KG1 (cell line): Measurements from ENCODE around the gene VAC14.
A peak's percentile ranks its signal among the peaks of the same experiment; 100 is the strongest.

Source experiments
- DNase-seq: peaks from one replicate; lab custom pipeline; 2025; lab: John Stamatoyannopoulos, UW

VAC14 gene

DNA sequence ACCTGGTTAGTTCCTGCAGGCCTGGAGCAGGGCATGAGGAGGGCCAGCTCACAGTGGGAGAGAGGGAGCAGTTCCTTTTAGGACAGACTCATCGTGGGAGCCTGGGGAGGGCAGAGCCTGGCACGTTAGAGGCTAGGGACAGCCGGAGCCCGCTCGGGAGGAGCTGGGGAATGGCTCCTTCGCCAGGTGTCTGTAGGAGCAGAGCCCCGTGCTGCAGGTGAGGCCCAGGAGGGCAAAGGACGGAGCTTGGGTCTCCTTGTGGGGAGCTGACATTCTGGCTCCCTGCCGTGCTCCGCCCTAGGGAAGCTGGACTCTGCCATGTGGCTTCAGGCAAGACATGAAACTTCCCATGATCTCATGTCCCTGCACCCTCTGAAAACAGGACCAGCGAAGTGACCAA lies 96.4 kb downstream of the VAC14 start:
- DNase-seq, result no peak

DNA sequence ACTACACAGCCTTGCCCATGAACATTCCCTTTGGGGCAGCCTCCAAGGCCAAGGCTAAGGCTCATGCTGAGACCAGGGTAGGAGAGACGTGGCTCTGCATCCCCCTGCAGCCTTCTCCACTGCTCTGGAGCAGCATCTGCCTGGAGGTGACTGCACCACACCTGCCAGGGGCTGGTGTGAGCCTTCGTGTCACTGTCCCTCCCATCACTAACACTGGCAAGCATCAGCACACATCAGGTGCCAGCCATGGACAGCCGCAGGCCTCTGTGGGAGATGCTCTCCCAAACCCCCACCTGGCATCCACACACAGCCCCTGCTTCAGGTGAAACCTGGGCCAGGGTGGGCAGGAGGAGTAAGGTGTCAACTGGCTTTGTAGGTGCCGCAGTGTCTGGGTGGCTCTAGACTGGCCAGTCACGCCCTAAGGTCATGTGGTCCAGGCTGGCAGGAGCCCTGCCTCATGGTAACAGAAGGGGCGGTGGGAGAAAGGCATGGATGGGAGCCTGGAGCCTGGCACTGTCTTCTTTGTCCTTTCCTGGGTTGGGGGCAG lies 97.0 kb downstream of the VAC14 start:
- no peak for DNase-seq

DNA sequence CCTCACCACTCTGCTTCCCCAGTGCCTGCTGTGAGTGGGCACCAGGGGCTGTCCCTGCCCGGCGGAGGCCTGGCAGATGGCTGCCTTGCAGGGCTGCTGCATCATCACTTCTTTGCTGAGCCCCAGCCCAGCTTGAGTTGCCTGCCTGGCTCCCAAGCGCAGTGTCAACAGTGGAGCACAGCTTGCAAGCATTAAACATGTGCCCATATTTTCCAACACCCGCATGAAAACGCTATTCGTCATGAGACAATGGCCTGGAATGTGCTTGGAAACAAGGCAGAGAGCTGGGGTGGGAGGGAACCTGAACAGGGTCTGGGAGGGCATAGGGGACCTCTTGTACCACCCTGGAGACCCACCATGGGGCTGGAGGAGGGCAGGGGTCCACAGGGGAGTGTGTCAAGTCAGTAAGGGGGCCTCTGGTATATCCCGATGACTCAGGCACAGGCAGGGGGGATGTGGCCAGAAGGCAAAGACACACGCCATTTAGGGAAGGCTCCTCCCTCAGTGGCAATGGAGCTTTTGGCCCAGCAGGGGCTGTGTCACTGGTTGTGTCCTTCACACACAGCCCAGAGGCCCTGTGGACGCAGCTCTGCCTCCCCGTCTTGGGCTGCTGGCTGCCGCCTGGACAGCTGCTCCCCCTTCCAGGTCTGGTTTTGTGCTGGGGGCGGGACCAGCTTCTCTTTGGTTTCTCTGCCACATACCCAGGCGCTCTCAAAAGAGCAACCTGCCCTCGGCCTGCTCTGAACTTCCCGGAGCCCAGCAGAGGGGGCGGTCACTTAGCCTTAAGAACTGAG lies 97.7 kb downstream of the VAC14 start:
- DNase-seq, result no peak

DNA sequence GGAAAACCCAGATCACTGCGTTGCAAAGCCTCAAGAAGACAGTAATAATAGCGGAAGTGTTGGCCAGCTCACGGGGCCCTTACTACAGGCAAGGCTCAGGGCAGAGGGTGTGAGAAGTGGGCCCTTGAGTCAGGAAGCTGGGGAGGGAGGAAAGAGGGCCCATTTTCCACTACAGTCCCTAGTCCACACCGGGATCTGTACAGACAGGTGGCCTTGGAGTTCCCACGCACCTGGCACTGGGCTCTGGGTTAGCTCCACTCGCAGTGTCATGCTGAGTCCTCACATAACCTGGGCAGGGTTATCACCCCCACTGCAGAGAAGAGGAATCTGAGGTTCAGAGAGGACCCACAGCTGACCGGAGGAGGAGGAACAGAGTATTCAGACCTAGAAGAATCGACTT lies 98.3 kb downstream of the VAC14 start:
- no peak for DNase-seq

DNA sequence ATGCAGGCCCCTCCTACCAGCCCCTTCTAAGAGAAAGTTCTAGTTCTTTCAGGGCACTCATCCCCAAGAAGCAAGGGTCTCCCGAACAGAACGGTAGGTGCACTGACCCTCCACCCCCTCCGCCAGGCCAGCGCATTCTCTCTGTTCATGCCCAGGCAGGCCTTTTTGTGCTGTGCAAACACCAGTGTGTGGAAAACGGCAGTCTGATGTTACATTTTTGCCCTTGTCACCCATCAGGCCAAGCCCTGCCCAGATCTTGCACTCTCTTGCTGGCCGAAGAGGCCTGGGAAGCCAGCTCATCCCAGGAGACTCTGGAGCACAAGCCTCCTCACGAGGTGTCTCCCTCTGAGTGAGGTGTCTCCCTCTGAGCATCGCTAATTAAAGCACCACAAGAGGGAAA lies 99.0 kb downstream of the VAC14 start:
- no peak for DNase-seq

DNA sequence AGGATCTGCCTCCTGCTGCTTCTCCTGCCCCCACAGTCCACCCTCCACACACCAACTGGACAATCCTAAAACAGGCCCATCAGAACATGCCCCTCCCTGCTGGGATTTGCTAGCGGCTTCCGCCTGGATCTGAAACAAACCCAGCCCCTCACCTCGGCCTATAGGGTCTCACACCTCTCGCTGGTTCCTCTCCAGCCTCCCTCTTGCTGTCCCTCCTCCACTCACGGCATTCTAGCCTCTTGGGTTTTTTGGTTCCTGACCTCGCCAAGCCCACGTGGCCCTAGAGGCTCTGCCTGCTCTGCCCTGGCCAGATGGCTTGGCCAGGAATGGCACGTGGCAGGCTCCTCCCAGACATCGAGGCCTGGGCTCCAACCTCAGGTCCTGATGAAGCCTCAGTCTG lies 99.4 kb downstream of the VAC14 start:
- no peak for DNase-seq

DNA sequence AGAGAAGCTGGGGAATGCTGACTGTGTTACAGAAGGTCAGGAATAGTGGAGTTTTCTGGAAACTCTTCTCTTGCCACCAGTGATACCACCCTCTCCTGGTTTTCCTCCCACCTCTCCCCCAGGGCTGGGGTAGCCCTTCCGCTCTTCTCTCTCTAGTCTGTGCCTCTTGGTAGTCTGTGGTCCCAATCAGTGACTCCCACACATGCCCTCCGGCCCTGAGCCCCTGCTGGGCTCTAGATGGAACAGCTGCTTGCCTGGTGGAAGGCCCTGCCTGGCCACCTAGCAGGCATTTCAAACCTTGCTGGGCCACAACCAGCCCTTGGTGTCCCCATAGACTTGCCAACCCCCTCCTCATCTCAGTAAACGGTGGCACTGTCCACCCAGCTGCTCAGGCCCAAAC lies 99.9 kb downstream of the VAC14 start:
- DNase-seq, result no peak

DNA sequence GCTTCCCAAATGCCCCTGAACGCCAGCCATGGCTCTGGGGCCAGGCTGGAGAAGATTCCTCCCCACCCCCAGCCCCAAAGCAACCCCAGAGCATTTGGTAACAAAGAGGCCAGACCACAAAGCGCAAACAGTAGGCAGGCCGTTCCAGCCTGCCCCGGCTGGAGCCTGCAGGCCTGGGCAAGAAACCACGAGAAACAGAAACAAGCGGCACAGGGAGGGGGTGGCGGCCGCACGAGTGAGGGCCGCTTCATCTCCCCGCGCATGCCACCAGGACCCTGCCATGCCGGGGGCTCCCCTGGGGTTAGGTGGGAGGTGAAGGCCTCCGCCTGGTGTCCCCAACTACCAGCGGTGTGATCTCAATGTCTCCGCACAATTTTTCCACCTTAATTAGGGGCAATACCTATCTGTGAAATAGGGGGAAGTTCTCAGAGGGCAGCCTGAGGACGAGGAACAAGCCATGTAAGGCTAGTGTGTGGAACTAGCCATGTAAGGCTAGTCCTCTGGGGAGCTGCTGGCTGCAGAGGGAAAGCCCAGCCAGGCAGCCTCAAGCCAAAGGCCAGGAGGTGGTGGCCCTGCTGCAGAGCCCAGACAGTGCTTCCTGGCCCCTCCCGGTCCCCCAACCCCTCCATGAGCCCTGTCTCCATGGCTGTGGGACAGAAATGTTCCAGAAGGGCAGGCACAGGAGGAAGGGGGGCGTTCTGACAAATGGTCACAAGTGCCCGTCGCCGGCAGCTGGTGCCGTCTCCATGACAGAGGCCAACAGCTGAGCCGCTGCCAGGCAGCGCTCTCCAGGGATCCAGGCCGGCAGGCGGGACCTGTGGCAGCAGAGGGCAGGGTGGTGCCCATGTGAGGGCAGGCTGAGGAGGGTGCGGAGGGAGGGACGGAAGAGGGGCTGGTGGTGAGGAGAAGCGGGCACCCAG lies 100.6 kb downstream of the VAC14 start:
- no peak for DNase-seq

DNA sequence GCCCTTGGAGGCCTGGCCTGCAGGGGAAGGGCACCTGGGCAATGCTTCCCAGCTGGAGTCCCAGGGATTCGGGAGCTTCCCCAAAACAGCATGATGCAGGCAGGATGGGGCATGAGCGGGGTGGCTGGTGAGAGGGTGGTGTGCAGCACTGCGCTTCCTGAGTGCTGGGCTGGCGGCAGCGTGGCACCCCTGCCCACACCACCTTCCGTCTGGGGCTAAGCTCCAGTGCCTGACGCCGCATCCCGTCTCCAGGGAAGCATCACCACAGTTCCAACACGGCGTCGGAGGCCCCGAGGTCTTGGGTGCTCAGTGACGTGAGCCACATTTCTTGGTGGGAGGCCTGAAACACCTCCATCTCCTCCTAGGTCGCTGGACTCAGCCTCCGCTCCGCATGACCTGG lies 101.3 kb downstream of the VAC14 start:
- DNase-seq, result no peak

DNA sequence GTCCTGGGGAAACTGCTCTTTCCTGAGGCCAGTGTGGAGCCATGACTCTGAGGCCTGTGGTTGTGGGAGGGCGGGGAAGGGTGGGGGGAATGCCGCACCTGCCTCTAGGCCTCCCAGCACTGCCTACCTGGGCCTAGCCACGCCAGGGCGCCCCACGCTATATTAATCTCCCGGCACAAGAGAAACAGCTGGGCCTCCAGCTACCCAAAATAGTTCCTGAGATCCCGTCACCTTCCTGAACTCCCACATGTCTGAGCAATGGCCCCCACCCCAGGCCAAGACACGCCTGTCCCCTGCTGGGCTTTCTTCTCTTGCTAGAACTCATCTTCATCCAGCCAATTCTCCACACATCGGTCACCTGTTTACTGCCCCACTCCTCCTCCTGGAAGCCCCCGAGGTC lies 102.1 kb downstream of the VAC14 start:
- no peak for DNase-seq

DNA sequence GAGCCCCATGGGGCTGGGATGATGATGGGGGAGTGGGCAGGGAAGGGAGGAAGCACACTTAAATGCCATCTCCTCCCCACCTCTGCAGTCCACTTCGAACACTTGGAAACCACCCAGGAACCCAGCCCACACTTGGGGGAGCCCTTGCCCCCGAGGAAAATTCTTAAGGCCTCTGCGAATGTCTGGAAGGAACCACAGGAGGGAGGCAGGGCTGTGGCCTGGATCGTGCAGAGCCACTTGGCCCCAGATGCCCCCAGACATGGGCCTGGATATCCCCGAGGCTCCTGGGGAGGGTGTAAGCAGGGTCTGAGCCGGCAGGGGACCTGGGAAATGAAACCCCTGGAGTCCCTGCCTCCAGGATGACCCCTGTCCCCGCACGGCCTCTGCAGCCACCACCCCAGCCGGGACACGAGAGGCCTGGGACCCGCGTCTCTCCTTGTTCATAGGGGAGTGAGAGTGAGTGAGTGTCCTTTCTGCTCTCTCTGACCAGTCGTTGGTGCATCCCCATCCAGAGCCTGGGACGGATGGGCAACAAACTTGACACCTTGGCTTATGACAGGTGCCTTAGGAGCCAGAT lies 103.3 kb downstream of the VAC14 start:
- DNase-seq, result no peak

DNA sequence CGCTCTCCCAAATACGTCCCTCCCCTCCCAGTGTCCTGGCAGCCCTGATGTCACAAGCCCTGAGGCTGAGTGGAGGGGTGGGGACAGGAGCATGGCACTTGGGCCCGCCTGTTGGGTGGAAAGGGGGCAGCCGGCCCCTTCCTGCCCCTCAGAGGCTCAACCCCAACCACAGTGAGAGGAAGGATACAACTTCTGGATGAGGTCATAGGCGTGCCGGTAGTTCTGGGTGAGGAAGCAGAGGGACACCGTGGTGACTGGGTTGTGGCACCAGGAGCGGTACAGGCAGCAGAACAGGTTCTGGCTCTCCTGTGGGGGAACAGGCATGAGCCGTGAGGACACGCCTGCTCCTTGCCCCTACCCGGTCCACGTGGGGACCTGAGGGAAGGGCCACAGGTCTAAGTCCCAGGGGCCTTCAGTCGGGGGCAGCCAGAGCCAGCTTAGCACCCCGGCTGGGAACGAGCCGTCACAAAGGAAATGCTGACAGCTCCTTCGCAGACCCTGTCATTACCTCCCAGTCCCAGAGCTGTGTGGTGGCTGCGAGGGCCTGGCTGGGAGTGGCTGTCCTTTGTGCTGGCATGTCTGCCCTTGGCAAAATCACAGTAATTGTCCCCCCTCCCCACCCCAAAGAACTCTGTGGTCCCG lies 103.9 kb downstream of the VAC14 start:
- DNase-seq, result peak; percentile 34

DNA sequence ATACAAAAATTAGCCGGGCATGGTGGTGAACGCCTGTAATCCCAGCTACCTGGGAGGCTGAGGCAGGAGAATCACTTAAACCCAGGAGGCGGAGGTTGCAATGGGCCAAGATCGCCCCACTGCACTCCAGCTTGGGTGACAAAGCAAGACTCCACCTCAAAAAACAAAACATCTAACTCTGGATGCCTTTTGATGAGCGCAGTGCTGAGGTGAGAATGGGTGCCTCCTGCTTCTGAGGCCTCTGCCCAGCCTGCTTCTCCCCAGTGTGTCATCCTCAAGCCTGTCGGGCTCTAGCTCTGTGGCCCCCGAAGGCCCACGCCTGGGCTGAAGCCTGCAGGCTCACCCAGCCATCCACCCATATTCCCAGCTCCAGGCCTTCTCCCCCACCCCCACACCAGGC lies 104.6 kb downstream of the VAC14 start:
- DNase-seq, result no peak

DNA sequence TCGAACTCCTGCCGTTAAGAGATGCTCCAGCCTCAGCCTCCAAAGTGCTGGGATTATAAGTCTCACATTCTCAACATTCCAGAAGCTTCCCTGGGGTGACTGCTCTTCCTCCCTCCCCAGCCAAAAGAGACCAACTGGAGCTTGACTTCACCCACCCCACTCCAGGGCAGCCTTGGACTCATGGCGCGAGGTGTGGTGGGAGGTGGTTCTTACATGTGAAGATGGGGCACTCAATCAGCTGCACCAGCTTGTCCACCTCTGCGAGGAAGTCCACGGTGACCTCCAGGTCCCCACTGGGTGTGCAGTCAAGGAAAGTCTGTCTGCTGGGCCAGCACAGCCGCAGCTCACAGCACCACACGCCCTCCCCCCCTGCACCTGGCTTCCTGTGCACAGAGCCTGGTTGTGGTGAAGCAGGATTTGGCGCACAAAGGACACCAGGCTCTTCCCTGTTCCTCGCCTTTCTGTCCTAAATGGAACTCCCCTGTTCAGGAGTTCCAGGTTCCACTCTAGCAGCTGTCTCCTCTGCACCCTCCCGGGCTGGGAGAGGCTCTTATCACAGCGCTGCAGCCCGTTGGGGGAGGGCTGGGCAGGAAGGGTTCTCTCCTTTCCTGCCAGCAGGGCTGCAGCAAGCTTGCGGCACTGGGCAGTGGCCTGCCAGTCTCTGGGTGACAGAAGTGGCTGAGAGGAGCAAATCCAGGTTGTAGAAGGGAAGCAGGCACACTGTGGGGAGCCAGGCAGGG lies 105.5 kb downstream of the VAC14 start:
- DNase-seq, result peak; percentile 36

DNA sequence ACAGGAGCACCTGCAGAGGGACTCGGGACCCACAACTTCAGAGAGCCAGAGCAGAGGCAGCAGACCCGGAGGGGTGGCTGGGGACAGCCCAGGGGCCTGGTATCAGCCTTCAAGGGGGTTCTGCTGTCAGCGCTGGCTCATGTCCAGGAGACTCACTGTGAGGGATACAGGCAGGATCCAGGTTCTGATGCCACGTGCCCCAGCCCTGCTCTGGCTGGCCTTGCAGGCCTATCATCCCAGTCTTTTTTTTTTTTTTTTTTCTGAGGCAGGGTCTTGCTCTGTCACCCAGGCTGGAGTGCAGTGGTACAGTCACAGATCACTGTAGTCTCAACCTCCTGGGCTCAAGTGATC lies 106.1 kb downstream of the VAC14 start:
- DNase-seq, result no peak

DNA sequence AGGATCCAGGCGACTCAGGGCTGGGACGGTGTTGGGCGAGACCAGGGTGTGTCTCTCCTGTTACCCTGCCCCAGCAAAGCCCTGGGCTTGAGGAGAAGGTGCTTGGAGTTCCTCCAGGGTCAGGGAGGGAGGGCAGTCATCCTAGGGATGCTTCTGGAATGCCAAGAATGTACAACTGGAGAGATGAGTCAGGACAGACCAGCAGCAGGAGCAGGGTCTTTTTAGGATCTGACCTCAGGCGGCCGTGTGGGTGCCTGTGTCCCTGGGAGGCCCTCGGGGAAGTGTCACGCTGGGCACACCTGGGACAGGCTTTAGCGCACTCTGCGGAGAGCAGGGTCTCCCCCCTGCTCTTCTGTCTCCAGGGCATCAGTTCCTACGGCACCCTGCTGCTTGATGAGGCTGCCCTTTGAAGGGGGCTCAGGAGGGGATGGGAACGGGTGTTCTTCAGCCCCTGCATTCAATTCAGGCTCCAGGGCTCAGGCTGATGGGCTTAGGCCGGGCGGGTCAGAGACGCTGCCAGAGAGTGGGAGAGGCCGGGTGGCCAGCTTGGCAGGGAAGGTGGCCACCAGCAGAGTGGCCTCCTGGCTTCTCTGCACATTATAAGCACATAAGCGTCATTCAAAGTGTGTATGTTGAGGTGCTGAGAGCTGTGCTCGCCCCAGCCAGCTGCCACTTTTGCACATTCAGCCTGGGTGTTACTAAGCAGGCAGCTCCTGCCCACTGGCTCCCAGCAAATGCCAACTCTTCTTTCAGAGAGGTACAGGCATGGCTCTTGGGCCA lies 106.7 kb downstream of the VAC14 start:
- no peak for DNase-seq

DNA sequence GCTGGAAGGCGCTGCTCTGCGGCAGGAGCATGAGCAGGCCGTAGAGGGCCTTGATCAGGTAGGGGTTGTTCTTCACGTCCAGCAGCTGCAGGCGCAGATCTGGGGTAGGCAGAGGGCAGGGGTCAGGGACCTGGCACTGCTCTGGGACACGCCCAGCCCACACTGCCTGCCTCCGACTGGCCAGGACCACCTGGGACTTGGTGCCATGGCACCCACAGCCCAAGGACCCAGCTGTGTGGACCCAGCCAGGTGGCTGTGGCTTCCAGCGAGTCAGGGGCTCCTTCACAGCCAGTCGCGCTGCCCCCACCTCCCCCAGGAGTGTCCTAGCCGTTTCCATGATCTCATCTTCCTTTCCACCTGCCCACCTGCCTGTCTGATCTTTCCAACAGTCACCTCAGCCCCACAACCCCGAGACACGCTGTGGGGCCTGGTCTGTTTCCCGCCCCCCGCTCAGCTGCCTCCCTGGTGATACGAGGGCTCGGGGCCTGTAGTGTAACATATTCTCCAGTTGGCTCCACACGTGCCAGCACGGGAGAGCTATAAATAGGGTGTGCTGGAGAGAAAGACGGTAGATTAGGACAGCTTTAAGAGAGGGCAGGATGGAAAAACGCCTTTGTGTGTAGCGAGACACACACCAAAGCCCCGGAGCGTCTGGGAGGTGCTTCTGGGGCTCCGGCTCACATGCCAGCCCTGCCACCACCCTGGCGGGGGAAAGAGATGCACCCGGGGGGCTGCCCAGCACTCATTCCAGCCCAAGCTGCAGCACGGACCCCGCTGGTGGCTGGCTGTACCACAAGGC lies 107.9 kb downstream of the VAC14 start:
- DNase-seq, result no peak

DNA sequence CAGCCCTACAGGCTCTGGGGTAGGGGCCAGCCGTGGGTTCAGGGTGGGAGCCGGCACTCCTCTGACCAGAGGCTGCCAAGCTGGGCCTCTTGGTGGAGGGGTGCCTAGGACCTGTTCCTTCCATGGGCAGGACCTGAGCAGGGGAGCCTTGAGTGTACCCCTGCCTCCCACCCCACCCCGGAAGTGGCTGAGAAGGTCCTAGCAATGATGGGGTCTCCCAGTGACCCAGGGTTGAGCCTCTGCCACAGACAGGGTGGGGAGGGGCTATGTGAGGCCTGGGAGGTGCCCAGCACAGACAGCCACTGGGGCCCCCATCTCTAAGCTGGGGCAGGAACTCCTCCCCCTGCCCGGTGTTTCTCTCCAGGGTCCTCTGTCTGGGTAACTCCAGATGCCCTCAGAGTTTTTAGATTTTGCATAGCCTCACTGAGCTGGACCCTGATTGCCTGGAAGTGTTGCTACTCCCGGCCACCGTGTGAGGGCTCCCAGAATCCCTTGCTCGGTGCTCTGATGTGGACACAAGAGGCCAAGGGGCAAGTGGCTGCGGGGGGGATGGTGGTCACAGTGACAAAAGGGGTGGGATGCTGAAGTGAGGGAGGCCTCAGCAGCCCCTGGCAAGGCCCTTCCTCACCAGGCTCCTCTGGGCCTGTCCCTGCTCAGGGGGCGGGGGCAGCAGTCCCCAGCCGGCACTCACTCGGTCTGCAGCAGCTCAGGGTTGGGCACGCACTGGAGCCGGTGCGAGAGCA lies 108.7 kb downstream of the VAC14 start:
- no peak for DNase-seq
